ENCODE results near the gene UROS.

UROS gene

DNA sequence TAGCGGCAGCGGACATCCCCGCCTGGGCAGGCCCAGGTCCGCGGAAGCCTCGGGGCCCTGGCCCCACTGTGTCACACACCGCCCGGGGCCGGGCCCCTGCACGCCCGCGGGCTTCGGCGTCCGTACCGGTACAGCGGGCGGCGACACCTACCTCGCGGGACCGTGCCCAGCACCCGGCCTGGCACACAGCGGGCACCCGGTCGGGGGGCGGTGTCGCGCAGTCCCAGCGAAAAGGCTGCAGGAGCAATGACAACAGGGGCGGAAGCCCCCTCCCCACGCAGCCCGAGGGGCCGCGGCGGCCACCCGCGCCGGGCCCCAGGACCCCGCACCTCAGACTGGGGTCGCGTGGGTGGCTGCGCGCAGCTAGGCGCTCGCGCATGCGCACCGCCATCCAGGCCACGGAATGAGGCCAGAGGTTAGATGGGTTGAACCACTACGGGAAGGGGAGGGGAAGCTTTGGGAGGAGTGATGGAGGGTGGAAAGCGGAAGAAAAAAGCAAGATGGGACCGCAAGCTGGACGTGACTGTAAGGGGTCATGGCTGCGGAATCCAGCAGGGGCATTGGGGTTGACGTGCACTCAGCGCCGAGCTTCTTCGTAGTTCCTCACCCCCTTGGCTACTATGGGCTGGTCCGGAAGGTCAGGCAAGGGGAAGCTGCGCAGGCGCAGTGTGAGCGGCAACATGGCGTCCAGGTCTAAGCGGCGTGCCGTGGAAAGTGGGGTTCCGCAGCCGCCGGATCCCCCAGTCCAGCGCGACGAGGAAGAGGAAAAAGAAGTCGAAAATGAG, at the start of gene UROS, which contains the start of gene BCCIP:
UROS (minus strand) TSS at position 381 of the 785 bp plus-strand sequence. CDS start 6,759 bp downstream, outside the sequence.
BCCIP (plus strand) TSS at position 669 of the 785 bp plus-strand sequence; CDS start at position 681, 12 bp downstream.
- DNase-seq, result peak; percentile 94

DNA sequence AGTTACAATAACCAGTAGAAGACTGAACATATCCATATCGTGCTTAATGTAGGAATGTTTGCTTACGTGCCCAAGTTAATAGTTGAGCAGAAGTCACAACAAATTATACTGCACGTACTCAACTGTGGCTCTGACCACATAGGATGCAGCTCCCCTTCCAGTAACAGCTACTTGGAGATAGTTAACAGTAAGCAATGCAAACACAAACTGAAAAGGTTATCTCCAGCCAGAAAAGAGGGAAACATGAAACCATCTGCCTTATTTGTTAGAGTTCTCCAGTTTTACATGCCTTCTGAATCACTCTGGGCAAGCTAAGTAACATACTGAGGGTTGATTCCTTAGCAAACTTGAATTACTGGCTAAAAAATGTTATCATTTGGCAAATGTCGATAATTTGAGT, 48.3 kb upstream of the UROS start:
- no peak for DNase-seq

DNA sequence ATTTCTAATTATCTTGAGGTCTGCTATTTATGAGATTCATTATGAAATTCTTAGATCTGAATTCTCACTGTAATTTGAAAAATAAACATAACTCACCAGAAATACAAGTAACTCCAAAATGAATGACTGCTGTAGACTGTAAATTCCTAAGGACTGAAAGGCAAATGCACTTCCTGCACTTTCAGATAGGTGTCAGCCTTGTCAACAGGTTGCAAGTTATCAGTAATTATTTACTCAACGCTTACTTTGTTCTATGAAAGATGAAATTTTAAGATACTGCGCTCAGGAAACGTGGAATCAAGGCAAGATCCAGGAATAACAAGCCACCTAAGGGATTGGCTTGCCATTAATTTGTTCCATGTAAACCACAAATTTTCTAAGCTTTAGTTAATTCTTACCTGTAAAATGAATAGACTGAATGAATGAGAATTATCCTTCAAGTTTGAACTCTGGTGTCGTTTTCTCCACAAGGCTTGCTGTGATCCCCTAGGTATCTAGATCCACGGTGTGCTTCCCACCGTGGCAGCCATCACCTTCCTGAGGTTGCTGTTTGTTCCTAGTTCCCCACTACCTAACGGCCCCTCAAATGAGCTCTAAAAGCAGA, 45.4 kb upstream of the UROS start:
- DNase-seq, result no peak

DNA sequence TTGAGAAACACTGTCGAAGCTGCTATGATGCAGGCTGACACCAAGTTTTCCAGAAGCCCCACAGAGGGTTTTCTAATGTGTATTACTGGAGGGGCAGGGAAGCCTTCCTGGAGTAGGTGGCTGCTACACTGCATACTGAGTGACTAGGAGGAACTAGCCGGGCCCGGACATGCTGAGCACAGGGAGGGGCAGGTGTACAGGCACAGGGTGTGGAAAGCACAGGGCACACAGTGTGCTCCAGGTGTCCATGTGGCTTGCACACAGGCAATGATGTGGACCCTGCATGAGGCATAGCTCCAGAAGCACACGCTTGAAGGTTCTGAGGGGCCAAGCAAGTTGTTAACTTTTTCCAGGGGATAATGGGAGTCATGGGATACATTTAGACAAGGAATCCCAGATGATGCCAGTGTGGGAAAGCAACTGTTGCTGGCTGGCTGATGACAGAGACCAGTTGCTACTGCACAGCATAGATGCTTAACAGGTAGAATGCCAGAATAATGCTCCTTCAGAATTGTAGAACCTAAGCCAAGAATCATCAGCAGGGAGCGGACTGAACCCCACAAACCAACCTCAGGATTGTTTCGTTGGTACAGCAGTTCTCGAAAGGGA, 43.5 kb upstream of the UROS start:
- no peak for DNase-seq

DNA sequence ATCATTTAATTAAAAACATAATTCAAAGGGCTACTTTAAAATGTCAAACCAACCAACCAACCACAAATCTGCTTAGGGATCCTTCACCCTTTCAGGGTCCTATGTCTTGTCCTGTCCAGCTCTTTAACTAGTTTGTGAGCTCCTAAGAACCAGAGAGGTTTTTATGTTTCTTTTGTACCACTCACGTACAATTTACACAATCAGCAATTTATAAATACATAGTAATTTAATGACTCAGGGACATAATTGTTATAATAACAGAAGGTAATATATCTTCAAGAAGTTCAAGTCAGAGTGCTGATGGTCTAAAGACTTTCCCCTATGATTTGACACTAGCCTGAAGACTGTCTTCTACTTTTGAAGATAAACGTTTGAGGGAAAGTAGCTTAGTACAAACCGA, 42.1 kb upstream of the UROS start:
- no peak for DNase-seq

DNA sequence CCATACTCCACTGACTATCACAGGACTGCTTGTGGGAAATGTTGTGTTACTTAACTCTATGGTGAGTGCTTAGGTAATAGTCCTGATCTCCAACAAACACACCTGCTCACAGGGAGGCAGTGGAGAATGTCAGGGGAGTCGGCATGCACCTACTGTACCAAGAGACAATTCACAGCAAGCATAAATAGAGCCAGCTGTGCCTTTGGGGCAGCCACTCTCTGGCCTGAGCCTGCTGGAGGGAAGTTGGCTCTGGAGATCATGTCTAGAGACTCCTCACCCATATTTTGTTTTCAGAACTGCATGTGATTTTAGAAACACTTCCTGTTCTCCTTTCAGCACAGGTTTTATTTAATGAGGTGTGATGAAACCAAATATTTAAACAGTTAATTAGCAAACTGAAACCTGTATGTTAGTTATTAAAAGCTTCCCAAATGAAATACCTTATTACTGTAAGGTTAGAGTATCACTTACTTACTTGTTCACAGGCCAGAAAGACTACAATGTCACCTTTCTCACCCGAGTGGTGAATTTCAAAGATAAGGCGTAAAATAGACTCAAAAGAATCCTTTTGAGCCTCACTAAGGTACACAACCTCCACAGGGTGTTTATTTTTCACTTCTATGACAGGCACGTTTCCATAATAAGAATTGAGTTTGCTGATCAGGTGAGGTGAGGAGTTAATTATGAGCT, 36.2 kb upstream of the UROS start:
- DNase-seq, result no peak

DNA sequence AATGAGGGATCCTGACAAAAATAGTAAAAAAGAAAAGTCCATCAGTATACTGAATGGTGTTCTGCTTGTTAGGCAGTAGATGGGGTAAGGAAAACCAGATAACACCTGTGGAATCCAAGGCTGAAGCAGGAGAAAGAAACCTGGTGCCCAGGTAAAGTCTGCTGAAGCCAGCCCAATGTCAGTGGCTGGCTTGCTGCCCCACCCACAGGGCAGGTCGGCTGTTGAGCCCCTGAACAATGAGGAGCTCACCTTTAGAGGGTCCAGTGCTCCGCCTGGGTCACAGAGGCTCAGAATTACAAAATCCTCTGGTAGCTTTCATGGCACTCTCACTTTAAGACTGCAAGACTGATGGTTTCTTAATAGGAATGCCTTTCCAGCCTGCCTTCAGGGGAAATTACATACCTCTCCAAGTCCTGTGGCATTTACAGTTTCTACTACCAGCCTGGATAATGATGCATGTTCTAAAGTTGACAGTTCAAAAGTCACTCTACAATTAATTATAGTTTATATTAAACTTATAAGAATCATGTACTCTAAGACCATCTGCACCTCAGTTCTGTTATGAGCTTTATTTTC, 34.2 kb upstream of the UROS start:
- DNase-seq, result no peak

DNA sequence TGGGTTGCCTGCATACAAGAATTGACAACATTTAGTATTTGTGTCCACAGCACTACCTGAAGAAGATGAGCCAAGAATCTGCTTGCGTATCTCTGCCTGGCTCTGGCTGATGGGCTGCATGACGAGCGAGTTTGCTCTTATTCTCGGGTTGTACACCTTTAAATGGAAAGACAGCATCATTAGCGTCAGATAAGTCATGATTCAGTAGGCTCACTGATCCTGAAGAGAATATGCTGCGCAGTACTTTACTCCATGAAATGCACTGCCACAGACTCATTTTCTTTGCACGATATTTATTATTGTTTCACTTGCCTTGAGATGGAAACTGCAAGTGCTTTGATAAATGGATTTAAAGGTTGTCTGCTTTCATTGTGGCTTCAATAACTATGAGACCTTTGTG, 29.4 kb upstream of the UROS start:
- DNase-seq, result no peak

DNA sequence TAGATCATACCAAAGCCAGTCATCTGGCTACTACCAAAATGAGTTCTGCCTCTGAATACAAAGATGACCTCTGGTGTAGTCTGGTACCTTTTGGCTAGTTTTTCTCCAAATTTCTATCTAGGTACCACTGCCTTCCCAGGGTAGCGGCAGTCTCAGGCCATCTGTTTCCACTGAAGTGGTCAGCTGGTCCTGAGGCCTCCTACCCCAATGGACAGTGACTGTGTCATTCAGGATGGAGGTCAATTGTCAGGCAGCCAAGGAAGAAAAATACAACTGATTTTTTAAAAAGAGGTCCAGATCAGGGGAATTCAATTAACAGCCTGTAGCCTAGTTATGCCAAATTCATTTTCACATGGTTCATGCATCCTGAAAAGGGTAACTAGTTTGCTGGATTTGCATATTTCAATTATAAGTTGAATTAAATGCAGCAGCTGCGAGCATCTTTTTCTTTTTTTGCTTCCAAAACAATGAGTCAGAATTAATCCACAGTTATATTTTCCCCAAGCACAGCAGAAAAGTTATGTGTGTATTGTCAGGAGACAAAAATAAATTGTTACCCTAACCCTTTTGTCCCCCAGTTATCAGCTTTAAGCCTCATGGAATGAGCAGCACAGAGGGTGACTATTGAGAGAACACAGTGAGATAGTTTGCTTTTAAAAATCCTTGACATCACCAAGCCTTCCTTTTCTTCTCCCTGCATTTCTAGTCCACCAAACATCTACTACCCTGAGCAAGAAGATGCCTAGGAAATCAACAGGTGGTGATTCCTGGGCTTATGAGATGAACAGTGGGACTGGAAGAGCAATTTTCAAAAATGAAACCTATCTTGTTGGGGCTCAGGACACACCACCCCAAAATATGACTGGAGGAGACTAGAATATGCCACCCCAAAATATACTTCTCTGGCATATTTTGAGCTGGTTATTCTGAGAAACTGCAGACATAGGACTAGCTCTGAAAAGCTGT, 28.0 kb upstream of the UROS start:
- DNase-seq, result no peak

DNA sequence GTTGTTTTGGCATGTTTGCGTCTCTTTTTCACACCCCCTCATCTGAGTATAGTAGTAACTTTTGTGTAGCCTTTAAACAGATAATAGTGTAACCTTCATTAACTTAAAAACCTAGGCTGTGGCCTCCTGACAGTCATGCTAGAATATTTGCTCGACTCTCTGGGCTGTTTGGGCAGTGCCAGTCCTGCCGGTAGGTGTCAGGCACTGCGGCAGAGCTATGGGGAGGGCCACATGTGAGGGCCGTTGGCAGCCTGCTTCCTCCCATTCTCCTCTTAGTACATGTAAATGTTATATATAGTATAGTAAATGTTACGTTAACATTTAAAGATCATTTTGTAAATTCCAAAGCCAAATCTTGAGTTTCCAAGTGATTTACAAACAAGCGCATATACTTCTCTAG, 26.4 kb upstream of the UROS start:
- DNase-seq, result no peak

DNA sequence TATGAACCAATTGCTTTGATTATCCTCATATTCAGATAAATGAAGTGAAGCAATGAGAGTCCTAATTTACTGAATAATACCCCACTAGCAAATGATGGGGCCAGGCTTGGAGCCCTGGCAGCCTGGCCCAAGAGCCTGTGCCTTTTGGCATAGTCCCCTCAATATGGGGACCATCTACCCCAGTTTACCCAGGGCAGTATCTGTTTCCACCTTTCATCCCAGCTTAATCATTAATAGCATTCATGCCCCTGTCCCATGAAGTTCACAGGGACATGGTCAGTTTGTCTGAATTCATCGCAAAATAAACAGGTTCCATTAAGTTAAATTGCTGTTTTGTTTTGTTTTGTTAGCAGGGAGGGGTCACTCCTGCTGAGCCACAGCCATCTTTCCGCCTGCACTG, 25.8 kb upstream of the UROS start:
- DNase-seq, result no peak

DNA sequence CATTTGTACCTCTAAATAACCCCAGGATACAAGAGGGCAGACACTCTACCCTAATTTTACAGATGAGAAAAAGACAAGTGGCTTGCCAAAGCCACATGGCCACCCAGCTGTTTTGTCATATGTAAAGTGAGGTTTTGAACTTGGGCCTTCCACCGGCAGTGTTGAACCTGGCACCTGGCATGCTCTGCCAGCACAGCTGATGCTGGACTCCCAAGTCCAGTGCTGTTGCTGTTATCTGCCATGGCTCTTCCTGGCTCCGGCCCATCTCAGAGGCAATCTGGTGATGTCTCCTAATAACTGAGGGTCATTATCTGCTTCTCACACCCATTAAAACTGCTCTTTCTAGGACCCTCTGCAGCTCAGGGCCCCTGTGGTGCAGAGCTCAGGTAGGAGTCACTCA, 25.3 kb upstream of the UROS start:
- no peak for DNase-seq

DNA sequence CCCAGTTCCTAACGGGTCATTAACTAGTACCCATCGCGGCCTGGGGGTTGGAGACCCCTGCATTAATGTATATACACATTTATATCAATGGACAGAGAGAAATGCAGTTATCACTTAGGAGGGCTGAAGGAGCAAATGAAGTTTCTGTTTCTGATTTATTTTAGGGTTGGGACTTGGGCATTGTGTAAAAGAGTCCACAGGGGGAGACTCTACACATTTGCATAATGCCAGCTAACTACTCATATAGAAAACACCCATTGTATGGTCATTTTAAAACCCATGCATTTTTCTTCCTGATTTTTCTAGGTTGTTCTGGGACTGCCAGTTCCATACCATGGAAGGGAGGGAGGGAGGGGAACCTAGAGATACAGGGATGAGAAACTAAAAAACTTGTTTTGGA, 23.8 kb upstream of the UROS start:
- DNase-seq, result no peak

DNA sequence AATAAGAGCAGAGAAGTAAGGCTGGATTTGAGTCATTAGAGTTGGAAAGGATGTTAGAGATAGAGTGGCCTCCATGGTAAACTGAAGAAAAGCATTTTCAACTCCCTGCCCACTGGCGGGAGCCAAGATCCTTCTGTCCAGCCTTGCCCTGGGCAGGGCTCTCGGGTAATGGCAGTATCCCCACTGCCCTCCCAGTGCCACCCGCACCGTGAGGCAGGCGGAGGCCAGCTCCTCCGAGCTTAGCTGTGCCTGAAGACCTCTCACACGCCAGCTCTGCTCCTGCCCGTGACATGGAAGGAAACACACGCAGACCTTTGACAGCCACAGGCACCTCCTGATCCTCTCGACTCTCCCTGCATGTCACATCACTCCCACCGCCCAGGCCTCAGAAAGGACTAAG, 22.6 kb upstream of the UROS start:
- no peak for DNase-seq

DNA sequence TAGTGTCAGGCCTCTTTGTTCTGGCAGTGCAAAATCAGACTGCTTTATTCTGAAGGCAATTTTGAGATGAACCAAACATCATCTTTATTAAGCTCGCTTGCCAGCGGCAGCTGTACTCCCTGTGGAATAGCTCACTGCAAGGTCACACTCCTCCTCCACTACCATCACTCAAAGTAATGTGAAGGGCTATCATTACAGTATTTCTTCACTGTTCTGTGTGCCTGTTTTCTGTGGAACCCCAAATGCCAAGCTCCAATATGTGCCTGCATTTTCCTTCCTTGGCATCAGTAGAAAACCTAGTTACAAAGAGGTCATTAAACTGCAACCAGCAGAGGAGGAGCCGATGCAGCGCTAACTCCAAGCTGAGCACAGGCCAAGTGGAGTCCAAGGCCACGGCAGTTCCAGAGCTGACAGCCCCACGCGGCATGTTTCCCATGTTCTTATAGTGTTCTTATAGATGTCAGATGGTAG, 21.7 kb upstream of the UROS start:
- no peak for DNase-seq

DNA sequence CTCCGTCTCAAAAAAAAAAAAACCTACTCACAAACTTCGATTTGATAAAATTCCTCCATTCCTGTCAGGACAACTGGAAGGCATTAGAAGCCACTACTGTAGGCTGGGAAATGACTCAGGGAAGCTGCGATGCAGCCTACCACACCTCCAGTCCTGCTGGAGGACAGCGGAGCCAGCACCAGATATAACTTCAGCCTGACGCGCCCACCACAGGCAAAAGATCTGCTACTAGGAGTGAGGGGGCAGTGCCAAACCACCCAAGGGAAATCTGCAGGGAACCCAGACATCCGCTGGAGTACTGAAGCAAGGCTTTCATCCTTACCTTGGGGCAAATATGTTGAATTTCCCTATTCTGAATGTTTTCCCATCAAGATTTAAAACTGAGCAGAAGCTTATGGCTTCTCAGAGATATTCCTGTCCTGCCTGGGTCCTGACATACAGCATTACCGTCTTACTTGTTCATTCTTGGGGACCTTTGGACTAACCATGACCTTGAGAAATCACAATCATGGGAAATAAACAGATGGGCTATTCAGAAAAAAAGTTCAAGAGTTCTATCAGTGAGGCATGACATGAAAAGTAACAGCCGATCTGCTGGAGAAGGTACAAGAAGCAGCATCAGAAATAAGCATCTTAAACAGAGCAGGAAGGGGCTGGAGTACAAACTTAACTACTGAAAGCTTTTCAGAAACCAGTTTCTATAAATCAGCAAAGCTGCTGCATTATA, 20.7 kb upstream of the UROS start:
- DNase-seq, result no peak

DNA sequence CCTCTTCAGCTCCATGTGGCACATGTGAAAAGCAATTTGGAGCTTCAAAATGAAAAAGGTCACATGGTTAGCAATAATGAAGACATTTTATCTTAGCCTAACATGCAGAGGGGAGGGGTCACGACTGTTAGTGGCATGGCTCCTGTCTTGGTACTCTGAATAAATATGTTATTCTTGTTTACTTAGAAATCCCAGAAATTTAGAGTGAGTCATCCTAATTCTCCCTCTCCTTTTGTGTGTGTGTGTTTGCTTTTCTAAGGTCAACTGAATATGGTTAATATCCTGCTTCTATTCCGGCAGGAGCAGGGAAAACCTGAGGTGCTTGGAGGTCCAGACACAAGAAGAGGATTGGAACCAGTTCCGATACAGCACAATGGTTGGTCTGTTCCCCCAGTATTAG, 17.9 kb upstream of the UROS start:
- no peak for DNase-seq

DNA sequence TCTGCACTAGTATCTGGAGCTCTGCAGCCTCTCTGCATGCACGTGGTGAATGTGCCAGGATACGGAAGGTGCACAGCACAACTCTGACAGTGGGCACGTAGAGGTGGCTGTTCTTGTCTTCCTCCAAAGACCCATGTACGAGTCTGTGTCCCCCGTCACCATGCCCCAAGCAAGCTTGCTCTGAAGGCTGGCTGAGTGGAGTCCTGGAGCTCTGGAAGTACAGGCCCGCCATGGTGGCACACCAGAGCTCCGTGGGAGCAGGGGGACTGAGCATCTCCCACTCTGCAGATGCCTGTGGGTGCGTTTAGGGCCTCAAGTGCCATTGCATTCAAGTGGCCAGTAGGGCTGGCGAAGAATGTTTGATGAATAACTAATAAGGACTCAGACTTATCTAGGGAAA, 17.3 kb upstream of the UROS start:
- DNase-seq, result no peak

DNA sequence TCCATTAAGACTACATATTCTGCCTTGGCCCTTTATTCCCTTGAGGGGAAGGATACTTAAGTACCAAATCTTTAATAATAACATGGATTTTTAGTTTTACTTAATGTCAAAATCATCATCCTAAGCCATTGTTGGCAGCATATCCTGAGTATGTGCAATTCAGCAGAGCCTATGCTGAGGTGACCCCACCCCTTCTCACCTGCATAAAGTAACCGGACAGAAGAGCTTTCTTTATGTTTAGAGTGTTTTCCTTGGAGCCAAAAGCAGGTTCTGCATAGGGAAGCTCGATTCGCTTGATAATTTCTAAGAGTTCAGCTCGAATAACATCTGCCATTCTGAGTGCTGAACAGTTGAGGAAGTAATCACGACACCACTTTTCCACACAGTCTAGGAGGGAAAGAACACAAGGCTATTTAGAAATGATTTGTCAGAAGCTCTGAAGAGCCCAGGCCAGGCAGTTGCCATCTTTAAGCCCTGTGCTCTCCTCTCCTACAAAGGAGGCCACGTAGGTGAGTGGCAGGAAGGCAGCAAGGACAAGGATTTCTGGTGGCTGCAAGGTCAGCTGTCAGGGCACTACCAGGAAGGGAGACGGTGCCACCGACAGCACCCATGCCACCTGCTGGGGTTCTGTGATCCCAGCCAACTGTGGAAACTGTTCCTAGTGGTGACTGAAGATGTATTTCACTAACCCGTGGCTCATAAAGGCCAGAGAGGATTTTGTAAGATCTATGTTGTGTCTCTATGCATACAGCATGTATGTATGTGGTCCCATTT, 15.9 kb upstream of the UROS start:
- no peak for DNase-seq

DNA sequence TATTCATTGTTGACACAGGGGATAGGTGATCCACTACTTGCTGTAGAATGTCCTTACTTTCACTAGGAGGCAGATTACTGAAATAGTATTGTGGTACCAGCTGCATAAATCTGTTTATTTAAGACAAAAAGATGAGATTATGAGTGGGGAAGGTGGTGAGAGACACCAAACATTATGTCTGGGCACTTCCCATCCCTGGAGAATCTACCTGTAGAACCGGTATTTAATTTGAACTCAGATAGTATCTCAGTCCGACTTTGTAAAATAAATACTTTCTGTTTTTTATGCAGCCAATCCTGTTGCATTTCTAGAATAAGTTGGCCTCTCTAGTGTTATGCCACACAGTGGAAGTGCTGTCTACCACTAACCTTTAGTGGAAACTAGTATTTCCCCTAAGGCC, 13.7 kb upstream of the UROS start:
- DNase-seq, result no peak

All from T1000 (cell line).